Ovary (tissue), 3 donors: ENCODE results near the gene EGLN2.

ENCODE experiments used
- POLR2A ChIP-seq: fragments of 450-650 bp; IDR thresholded peaks from one replicate; pipeline ENCODE4 v1.6.1; 2017; ENCODE audit warnings: antibody characterized with exemption, mild to moderate bottlenecking, moderate library complexity
- TF ChIP-seq, protein P1 (sequence below), 3 donors: fragments of 450-650 bp in 2 of 3; fragments of 200-600 bp in 1 of 3; IDR thresholded peaks; one replicate each; pipeline versions ENCODE4 v1.5.1 to v1.8.0; 2016 to 2022; ENCODE audit warnings: antibody characterized with exemption in 3 of 3, mild to moderate bottlenecking in 1 of 3
- donor health status: DM: no; HTN: no; CAD: no.

DNA sequence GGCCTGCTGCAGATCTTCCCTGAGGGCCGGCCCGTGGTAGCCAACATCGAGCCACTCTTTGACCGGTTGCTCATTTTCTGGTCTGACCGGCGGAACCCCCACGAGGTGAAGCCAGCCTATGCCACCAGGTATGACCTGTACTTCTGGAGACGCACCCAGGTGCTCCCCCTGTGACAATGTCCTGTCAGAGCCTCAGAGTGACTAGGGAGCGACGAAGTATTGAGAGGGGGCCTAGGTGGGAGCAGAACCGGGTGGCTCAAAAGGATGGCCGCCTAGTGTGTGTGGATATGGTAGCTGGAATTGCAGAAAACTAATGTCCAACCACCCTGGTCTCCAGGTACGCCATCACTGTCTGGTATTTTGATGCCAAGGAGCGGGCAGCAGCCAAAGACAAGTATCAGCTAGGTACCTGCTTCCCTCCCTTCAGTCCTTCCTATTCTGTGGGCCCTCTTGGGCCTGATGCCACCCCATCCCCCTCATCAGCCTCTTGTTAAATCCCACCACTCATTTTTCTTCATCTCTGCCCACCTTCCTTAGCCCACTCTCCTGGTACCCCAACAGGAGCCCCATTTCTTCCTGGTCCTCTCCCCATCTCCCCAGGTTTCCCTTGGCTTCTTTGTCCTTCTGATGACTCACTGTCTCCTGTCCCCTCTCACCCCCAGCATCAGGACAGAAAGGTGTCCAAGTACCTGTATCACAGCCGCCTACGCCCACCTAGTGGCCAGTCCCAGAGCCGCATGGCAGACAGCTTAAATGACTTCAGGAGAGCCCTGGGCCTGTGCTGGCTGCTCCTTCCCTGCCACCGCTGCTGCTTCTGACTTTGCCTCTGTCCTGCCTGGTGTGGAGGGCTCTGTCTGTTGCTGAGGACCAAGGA is 8.4 kb downstream of the EGLN2 start:
- TF ChIP-seq, protein P1, sequence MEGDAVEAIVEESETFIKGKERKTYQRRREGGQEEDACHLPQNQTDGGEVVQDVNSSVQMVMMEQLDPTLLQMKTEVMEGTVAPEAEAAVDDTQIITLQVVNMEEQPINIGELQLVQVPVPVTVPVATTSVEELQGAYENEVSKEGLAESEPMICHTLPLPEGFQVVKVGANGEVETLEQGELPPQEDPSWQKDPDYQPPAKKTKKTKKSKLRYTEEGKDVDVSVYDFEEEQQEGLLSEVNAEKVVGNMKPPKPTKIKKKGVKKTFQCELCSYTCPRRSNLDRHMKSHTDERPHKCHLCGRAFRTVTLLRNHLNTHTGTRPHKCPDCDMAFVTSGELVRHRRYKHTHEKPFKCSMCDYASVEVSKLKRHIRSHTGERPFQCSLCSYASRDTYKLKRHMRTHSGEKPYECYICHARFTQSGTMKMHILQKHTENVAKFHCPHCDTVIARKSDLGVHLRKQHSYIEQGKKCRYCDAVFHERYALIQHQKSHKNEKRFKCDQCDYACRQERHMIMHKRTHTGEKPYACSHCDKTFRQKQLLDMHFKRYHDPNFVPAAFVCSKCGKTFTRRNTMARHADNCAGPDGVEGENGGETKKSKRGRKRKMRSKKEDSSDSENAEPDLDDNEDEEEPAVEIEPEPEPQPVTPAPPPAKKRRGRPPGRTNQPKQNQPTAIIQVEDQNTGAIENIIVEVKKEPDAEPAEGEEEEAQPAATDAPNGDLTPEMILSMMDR (IDR thresholded peaks at IDR 0.05), result no peak
- TF ChIP-seq POLR2A, result no peak
